Activated T-helper 9 cell treated with anti-CD3 and anti-CD28 coated beads, Interleukin-2, amount 50 U/mL, for 16 hours (primary cell): ENCODE measurements around the gene BNIP1.
"Not testable (repeated sequence)": the region's sequence is repeated elsewhere in the genome, so short reads cannot be mapped to it uniquely, and the experiment has no call there.

Experiments used
- DNase-seq: peaks from one replicate; pipeline ENCODE4 v3.0.0-alpha.2; 2020; ENCODE audit warnings: low read depth

Gene BNIP1

DNA sequence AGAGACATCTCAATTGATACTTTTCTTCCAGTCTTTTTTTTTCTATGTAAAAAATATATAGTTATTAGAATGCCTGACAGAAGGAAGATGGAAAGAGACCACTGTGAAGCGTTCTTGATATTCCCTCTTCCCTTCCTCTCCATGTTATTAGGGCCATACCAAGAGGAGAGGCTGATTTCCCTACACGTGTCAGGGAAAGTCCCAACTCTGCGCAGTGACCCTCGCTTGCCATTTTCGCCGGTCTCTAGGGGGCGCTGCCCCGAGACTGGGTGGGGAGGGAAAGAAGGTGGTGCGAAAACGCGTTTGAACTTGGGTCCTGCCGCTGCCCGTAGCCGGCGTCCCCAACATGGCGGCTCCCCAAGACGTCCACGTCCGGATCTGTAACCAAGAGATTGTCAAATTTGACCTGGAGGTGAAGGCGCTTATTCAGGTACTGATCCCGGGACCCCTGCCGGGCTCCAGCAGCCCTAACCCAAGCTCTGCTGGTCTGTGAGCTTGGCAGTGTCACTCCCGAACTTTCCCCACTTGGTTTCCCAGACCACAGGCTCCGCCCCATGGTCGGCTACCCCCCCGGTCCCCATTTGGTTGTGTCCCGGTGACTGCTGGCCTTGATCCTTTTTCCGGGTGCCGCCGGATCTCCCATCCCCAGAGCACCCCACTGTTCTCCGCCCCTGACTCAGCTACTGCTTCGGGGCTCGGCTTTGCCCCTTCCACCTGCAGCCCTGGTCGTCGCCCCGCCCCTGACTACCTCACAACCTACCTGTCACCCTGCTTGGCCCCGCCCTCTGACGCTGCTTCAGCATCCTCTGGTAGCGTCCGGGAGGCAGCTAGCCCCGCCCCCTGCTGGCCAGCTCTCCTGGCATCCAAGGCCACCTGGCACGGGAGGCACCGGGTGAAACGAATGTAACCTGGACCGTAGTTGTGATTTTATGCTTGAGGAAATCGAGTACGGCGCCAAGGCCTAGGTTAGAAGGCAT lies at the start of gene BNIP1:
Gene BNIP1, plus strand, starts transcription at position 332 of the 977 bp plus-strand sequence. Its CDS starts 15 bp downstream, at position 347.
- peak; percentile 96 for DNase-seq

DNA sequence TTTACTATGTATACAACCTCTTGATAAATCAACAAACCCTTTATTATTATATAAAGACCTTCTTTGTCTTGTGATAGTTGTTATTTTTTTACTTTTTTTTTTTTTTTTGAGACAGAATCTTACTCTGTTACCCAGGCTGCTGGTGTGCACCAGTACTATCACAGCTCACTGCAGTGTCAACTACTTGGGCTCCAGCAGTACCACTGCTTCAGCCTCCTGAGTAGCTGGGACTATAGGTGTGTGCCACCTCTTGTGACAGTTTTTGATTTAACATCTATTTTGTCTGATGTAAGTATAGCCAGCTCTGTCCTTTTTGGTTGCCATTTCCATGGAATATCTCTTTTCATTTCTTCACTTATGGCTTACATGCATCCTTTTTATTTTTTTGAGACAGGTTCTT lies 45.5 kb upstream of the BNIP1 start:
- DNase-seq: no peak

DNA sequence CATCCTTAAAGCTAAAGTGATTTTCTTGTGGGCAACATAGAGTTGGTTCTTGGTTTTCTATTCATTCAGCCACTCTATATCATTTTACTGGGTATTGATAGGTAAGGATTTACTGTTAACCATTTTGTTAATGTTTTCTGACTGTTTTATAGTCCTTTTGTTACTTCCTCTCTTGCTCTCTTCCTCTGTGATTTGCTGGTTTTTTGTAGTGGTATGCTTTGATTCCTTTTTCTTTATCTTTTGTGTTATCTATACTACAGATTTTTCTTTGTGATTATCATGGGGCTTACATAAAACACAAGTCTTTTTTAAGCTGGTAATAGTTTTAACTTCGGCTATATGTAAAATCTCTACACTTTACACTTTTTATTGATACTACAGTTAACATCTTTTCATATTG lies 44.9 kb upstream of the BNIP1 start:
- no peak for DNase-seq

DNA sequence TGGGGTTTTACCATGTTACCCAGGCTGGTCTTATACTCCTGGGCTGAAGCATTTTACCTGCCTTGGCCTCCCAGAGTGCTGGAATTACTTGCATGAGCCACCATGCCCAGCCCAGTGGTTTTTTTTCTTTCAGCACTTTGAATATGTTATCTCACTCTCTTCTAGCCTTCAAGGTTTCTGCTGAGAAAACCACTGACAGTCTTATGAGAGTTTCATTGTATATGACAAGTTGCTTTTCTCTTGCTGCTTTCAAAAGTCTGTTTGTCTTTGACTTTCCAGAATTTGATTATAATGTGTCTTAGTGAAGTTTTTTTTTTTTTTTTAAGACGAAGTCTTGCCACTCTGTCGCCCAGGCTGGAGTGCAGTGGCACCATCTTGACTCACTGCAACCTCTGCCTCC lies 43.1 kb upstream of the BNIP1 start:
- DNase-seq: no peak

DNA sequence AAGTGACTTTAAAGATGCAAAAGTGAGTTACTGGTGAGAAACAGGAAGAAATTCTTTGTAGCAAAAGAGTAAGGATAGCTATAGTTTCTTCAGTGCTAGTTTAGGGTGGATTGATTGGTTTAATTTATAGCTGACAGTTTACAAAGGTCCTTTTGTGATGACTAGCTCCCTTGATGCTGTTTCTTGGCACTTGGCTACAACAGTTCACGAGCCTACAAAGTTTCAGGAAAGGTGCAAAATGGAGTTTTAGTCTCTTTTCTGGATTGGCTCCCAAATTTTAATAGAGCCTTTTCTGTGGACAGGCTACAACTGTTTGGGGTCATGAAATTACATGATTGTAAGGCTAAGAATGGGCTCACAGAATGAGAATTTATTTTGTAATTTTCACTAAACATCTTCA lies 40.9 kb upstream of the BNIP1 start:
- DNase-seq: no peak

- no peak for DNase-seq
Observed at GRCh38 chr5:173108914-173109313, 35.4 kb upstream of the BNIP1 start.

DNA sequence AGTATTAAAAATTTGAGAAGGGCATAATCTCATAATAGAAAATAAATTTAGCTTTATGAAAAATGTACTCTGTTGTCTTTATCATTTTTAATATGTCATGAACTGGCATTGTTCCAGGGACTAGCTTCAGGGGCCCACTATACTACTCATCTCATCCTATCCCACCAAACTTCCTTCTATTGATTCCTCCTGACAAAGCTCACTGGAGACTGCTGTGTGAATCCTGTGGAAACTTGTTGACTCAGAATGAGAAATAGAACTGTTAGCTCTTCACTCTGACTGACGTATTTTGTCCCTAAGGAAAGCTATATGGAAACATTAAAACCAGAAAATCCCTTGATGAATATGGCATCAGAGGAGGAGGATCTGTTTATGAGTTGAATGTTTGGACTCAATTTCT lies 29.8 kb upstream of the BNIP1 start:
- no peak for DNase-seq

GRCh38 chr5:173119719-173120118 lies 24.6 kb upstream of the BNIP1 start:
- DNase-seq: no peak

DNA sequence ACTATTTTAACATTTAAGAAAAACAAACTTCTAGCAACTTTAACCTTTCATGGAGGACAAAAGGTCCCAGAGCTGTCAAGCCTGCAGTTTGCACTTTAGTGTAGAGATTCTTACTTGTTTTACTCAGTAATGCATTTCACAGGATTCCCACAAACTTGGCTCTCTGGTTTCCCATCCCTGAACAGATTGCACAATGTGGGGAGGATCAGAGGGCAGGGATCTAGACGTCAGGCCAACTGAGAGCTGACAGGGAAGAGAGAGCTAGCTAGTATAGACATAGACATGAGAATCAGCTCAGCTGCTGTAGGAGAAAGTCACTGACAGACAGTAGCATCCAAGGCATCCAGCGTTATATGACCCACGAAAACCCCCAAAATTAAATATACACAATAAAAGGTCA lies 20.9 kb upstream of the BNIP1 start:
- no peak for DNase-seq

- DNase-seq: not testable (repeated sequence)
Observed at GRCh38 chr5:173132166-173132565, 12.2 kb upstream of the BNIP1 start.

GRCh38 chr5:173138707-173139106 lies 5.6 kb upstream of the BNIP1 start:
- DNase-seq: no peak

DNA sequence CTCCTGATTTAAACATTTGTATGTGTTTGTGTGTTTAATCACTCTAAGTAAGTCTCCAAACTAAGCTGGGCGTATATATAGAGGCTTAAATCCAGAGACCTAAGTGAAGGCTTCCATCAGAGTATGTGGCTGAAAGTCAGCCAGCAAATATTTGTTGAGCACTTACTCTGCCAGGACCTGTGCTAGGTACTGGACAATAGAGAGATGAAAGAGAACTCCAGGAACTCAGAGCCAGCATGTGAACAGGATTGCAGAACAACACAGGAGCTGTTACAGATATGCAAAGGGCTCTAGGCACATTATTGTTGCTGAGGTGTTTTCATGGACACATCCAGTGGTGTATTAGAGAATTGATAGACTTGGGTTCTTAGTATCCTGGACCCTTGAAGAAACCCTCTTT lies 4.7 kb upstream of the BNIP1 start:
- no peak for DNase-seq

DNA sequence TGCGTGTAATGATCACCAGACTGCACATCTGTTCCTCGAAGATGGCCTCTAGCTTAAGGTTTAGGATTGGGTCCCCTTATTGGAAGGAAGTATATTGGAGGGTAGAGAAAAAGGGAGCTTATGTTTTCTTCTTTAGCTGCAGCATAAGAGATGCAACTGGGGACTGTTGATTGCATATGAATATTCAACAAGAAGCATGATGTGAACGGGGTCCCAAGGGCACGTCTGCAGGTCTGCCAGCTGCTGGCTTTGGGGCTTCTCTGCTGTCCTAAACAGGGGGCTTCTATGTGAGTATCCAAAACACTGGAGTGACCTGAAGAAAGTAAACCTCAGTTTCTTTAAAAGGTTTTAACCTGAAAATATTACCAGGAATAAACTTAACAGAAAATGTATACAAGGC lies 3.6 kb upstream of the BNIP1 start:
- DNase-seq: no peak

DNA sequence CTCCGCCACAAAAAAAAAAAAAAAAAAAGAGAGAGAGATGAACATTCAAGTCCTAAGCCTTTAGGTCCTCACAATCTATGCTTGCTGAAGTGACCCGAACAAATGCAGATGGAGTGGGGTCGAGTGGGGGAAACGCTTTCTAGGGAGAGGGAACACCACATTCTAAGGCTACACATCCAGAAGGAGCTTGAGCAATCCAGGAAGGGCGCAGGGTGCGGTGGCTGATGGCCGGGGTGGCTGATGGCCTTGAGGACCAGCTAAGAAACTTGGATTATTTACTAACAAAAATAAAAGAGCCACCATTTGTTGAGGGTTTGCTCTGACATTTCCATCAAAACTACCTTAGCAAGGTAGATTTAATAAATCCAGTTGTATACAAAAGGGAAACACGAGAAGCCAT lies 764 bp upstream of the BNIP1 start:
- no peak for DNase-seq

GRCh38 chr5:173148354-173148753 lies 4.0 kb downstream of the BNIP1 start:
- no peak for DNase-seq

DNA sequence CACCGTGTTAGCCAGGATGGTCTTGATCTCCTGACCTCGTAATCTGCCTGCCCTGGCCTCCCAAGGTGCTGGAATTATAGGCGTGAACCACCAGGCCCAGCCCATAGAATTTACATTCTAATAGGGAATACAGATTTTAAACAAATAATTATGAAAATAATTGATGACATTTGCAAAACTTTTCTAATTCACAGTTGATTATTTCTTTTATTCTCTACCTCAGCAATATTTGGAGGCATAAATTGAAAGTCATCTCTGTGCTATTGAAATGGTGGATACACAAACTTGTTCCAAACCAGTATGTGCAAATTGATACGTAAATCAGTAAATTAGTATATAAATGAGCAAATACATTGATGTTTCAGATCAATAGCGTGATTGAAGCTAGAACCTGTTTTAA lies 8.2 kb downstream of the BNIP1 start:
- DNase-seq: no peak

- no peak for DNase-seq
Observed at GRCh38 chr5:173153842-173154241, 9.5 kb downstream of the BNIP1 start.

DNA sequence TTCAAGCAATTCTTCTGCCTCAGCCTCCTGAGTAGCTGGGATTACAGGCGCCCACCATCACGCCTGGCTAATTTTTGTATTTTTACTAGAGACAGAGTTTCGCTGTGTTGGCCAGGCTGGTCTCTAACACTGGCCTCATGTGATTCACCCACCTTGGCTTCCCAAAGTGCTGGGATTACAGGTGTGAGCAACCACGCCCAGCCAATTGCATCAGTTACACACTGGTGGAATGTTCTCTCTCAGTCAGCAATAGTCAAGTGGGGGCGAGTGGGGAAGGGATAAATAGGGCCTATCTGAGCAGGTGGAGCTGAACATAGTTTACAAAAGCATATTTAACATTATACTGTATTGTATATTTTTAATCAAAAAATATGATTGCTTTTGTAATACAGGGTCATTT lies 10.3 kb downstream of the BNIP1 start:
- not testable (repeated sequence) for DNase-seq

GRCh38 chr5:173155912-173156311 lies 11.6 kb downstream of the BNIP1 start:
- DNase-seq: no peak

GRCh38 chr5:173158366-173158765 lies 14.0 kb downstream of the BNIP1 start:
- DNase-seq: no peak

DNA sequence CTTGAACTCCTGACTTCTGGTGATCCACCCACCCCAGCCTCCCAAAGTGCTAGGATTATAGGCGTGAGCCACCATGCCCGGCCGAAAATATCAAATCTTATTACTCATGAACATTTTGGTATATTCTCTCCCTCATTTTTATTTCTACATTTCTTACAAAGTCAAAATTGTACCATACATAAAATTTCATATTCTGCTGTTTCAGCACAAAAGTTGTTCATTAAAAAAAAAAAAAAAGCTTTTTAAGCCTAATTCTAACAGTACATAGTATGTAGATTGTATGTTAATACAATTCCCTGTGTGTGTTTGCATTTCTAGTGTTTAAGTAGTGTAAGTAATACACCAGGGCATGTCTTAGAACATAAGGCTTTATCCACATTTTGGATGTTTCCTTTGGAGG lies 14.9 kb downstream of the BNIP1 start:
- no peak for DNase-seq

- no peak for DNase-seq
Observed at GRCh38 chr5:173161148-173161547, 16.8 kb downstream of the BNIP1 start.

DNA sequence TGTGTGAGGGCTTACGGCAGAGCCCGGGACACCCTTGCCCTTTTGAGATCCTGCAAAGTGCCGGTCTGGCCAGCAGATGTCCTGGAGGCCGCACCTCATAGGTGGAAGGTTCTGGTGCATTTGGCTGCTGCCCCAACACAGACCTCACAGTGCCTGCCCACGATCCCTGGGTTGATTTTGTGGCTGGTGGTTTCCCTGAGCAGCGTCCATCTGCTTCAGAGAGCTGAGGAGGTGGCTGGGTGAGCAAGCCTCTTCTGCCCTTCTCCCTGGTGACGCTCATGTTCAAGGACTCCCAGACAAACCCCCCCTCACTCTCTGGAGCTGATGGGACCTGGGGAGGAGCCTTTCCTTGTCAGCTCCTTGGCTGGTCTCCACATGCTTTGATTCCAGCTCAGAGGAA lies 18.9 kb downstream of the BNIP1 start:
- no peak for DNase-seq
